GM13976 (cell line): ENCODE data around the gene ALDH7A1.
"Not testable (repeated sequence)": the region's sequence is repeated elsewhere in the genome, so short reads cannot be mapped to it uniquely, and the experiment has no call there.

ENCODE experiments used
- DNase-seq: peaks from one replicate; pipeline ENCODE4 v3.0.0; 2012; ENCODE audit warnings: low spot score
- in situ Hi-C: fragments of 300-500 bp; cut with MboI; formaldehyde crosslinking; loops from one replicate; pipeline ENCODE4 v1.12.0; 2022; ENCODE audit warnings: low sequenced_read_pairs, mixed read lengths, inconsistent platforms; ENCODE audit not compliant: unreplicated experiment
- TF ChIP-seq, protein P1 (sequence below): IDR thresholded peaks from 2 replicates; pipeline ENCODE4 v1.5.1; 2012; ENCODE audit warnings: borderline replicate concordance, mild to moderate bottlenecking; ENCODE audit not compliant: insufficient read depth; ENCODE audit errors: extremely low read depth, missing control alignments, control extremely low read depth

Gene ALDH7A1

DNA sequence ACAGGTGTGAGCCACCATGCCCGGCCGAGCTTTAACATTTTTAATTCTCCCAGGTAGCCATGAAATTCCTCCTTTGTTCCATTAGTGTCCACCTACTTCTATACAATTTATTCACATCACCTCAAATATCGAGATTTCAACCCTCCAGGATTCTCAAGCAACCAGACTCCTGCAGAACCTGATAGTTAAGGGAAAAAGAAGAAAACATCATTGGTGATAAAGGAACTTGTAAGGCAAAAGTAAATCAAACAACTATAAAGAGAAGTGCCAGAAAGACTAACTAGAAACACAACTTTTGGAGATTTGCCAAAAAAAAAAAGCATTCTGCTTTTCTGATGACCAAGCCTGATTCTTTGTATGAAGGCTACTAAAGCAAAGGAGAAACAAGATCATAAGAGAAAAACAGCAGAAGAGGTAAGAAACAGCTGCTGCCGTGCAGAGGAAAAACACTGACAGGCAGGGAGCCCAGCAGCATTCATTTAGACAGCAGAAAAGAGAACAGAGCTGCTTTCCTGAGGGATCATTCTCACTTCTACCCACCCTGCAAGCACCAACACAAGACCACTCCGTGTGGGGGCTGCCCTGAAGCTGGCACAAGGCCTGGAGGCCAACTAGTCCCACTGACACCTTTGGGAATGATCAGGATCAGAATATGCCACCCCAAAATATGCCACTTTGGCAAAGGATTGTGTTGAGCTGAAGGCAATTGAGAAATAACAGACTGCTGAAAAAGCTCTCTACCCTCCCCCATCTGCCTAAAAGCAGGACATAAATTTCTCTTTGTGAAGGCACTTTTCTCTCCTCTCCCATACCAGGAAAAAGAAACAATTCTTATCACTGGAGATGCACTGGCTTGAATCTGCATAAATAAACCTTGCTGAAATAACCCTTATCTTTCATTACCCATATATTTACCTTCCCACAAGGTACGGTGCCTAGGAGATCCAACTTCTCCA is 75.1 kb downstream of the ALDH7A1 start:
- in situ Hi-C loops, result no loop called here
- TF ChIP-seq, protein P1, sequence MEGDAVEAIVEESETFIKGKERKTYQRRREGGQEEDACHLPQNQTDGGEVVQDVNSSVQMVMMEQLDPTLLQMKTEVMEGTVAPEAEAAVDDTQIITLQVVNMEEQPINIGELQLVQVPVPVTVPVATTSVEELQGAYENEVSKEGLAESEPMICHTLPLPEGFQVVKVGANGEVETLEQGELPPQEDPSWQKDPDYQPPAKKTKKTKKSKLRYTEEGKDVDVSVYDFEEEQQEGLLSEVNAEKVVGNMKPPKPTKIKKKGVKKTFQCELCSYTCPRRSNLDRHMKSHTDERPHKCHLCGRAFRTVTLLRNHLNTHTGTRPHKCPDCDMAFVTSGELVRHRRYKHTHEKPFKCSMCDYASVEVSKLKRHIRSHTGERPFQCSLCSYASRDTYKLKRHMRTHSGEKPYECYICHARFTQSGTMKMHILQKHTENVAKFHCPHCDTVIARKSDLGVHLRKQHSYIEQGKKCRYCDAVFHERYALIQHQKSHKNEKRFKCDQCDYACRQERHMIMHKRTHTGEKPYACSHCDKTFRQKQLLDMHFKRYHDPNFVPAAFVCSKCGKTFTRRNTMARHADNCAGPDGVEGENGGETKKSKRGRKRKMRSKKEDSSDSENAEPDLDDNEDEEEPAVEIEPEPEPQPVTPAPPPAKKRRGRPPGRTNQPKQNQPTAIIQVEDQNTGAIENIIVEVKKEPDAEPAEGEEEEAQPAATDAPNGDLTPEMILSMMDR, result no peak
- DNase-seq, result no peak

DNA sequence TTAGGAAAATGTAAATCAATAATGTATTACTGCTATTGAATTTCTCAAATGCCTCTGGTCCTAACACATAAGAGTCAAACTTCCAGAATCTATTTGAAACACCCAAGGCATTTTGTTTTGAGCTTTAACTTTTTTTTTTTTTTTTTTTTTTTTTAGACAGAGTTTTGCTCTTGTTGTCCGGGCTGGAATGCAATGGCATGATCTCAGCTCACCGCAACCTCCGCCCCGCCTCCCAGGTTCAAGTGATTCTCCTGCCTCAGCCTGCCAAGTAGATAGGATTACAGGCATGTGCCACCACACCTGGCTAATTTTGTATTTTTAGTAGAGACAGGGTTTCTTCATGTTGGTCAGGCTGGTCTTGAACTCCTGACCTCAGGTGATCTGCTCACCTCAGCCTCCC is 75.8 kb downstream of the ALDH7A1 start:
- not testable (repeated sequence) for DNase-seq

DNA sequence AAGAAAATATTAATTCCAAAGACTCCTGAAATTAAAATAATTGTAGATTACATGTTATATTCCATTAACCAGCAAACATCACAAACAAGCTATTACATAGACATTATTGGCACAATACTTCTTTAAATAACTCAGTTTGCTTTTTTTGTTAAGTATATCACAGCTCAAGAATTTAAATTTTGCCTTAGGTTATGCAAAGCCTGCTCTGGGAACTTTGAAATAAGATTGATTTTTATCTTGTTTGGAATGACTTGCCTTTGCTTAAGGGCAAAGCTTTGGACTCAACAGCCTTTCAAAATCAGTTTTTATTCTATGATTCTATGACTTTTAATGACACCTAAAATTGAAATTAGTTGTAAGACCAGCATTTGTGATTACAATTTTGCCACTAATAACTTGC is 78.2 kb downstream of the ALDH7A1 start:
- TF ChIP-seq, protein P1, result no peak
- no peak for DNase-seq
- in situ Hi-C loops, result no loop called here

More for the DNA sequence above, 75.8 kb downstream of the ALDH7A1 start:
- in situ Hi-C loops, result not testable (repeated sequence)

DNA sequence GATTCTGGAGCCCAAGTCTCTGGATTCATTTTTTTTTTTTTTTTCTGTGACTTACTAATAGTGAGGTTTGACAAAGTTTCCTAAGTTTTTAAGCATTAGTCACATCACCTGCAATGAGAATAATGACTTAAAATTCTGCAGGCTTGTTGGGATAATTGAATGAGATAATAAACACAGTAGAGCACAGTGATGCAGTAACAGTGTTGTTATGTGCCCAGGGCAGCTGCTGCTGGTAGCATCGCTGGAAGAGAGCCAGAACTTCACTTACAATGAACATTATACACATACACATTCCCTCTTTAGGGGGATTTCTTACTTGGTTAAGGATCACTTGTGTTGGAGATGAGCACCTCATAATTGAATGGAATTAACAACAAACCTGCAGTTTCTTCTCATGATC is 78.9 kb downstream of the ALDH7A1 start:
- TF ChIP-seq, protein P1, result no peak
- in situ Hi-C loops, result no loop called here
- no peak for DNase-seq

DNA sequence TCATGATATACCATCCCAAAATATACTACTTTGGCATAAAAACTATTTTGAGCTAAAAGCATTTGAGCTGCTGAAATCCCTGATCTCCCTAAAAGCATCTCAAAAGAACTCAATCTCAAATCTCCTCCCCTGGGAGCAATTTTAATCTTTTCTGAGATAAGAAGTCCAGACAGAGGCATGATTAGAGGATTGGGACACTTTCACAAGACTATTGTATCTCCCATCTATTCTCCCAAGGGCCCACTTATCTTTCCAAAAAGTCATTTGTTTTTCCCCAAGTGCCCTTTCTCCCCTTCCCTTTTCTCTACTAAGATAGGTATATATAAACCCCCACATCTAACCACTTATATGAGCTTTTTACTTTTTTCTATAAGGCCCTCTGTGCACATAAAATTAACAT is 79.7 kb downstream of the ALDH7A1 start:
- in situ Hi-C loops, result no loop called here
- no peak for DNase-seq
- TF ChIP-seq, protein P1, result no peak

DNA sequence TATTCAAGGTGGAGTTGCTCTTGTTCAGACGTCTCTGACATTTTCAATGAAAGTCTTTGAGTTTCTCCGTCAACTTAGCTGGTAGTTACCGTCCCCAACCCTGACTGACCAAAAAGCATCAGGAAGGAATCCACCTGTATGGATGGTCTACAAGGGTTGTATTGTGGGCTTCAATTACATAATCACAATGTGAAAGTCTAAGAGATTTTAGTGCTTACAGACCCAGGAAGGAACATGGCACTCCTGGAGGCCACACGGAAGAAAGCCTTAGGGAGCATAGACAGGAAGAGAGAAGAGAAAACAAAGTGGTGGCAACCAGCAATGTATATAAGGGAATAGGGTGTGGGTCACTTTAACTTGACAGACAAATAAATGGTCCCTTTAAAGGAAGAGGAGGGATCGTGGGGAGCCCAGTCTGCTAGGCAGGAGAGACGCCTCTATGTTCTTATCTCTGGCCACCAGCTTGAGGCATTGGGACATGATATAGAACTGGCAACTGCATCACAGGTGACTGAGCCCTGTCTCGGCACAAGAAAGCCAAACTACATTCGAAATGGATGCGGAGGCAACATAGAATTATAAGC is 80.4 kb downstream of the ALDH7A1 start:
- in situ Hi-C loops, result no loop called here

More for the DNA sequence above, 80.4 kb downstream of the ALDH7A1 start:
- no peak for DNase-seq
- TF ChIP-seq, protein P1, result no peak
